Hepatocyte (in vitro differentiated cells): ENCODE results near the gene ASPDH.

Experiments used
- CTCF ChIP-seq: fragments of 200-600 bp; sonication (generic); IDR thresholded peaks from 2 replicates; pipeline ENCODE4 v1.5.1; 2016; ENCODE audit warnings: antibody characterized with exemption, mild to moderate bottlenecking; ENCODE audit not compliant: poor library complexity
- EZH2phosphoT487 ChIP-seq: fragments of 200-600 bp; sonication (generic); IDR thresholded peaks from one replicate; pipeline ENCODE4 v1.6.1; 2018; ENCODE audit warnings: antibody characterized with exemption, mild to moderate bottlenecking, low read depth, moderate library complexity; ENCODE audit not compliant: unreplicated experiment, severe bottlenecking

- TF ChIP-seq CTCF (no peak), EZH2phosphoT487 (no peak)
These were observed 1.4 kb downstream of the ASPDH start for GRCh38 chr19:50512112-50512998.
